ENCODE results near the gene ALDH1L1.
A peak's percentile ranks its signal among the peaks of the same experiment; 100 is the strongest.

Gene ALDH1L1

GRCh38 chr3:126101521-126101982 lies 78.8 kb downstream of the ALDH1L1 start:
- TF ChIP-seq GATA2 (IDR thresholded peaks at IDR 0.05; ENCODE audit: low read depth, low read length) (no peak), GATA3 (IDR thresholded peaks at IDR 0.05; ENCODE audit: low read depth, low read length) (no peak)

GRCh38 chr3:126100634-126101301 lies 79.6 kb downstream of the ALDH1L1 start:
- TF ChIP-seq GATA3 (IDR thresholded peaks at IDR 0.05; ENCODE audit: low read depth, low read length) (no peak), GATA2 (IDR thresholded peaks at IDR 0.05; ENCODE audit: low read depth, low read length) (peak; percentile 20; the same call in 1 of the 2 replicates)

GRCh38 chr3:126100269-126100633 lies 80.1 kb downstream of the ALDH1L1 start:
- no peak for TF ChIP-seq GATA3 (IDR thresholded peaks at IDR 0.05; ENCODE audit: low read depth, low read length)
- no peak for TF ChIP-seq GATA2 (IDR thresholded peaks at IDR 0.05; ENCODE audit: low read depth, low read length)

GRCh38 chr3:126098391-126098858 lies 82.0 kb downstream of the ALDH1L1 start:
- TF ChIP-seq GATA2 (IDR thresholded peaks at IDR 0.05; ENCODE audit: low read depth, low read length) (no peak), GATA3 (IDR thresholded peaks at IDR 0.05; ENCODE audit: low read depth, low read length) (no peak)

GRCh38 chr3:126097801-126098200 lies 82.6 kb downstream of the ALDH1L1 start:
- TF ChIP-seq GATA2 (IDR thresholded peaks at IDR 0.05; ENCODE audit: low read depth, low read length) = no peak
- no peak for TF ChIP-seq GATA3 (IDR thresholded peaks at IDR 0.05; ENCODE audit: low read depth, low read length)

- TF ChIP-seq GATA3 (IDR thresholded peaks at IDR 0.05; ENCODE audit: low read depth, low read length) (no peak), GATA2 (IDR thresholded peaks at IDR 0.05; ENCODE audit: low read depth, low read length) (no peak)
These were observed 92.7 kb downstream of the ALDH1L1 start for GRCh38 chr3:126087552-126088175.

- no peak for TF ChIP-seq GATA3 (IDR thresholded peaks at IDR 0.05; ENCODE audit: low read depth, low read length)
- TF ChIP-seq GATA2 (IDR thresholded peaks at IDR 0.05; ENCODE audit: low read depth, low read length) = no peak
These were observed 94.5 kb downstream of the ALDH1L1 start for GRCh38 chr3:126085841-126086240.

GRCh38 chr3:126085276-126085675 lies 95.1 kb downstream of the ALDH1L1 start:
- TF ChIP-seq GATA2 (IDR thresholded peaks at IDR 0.05; ENCODE audit: low read depth, low read length) (no peak), GATA3 (IDR thresholded peaks at IDR 0.05; ENCODE audit: low read depth, low read length) (no peak)

GRCh38 chr3:126084768-126085180 lies 95.6 kb downstream of the ALDH1L1 start:
- TF ChIP-seq GATA3 (IDR thresholded peaks at IDR 0.05; ENCODE audit: low read depth, low read length) (no peak), GATA2 (IDR thresholded peaks at IDR 0.05; ENCODE audit: low read depth, low read length) (no peak)

- no peak for TF ChIP-seq GATA3 (IDR thresholded peaks at IDR 0.05; ENCODE audit: low read depth, low read length)
- TF ChIP-seq GATA2 (IDR thresholded peaks at IDR 0.05; ENCODE audit: low read depth, low read length) = no peak
These were observed 96.2 kb downstream of the ALDH1L1 start, which contains the start of gene SLC41A3 for GRCh38 chr3:126083913-126084767. SLC41A3 (minus strand) TSS chr3:126084124; CDS start chr3:126068219, 15,905 bp downstream.

GRCh38 chr3:126083511-126083912 lies 96.9 kb downstream of the ALDH1L1 start:
- TF ChIP-seq GATA2 (IDR thresholded peaks at IDR 0.05; ENCODE audit: low read depth, low read length) = no peak
- no peak for TF ChIP-seq GATA3 (IDR thresholded peaks at IDR 0.05; ENCODE audit: low read depth, low read length)

- TF ChIP-seq GATA2 (IDR thresholded peaks at IDR 0.05; ENCODE audit: low read depth, low read length) = no peak
- no peak for TF ChIP-seq GATA3 (IDR thresholded peaks at IDR 0.05; ENCODE audit: low read depth, low read length)
These were observed 97.3 kb downstream of the ALDH1L1 start for GRCh38 chr3:126083138-126083445.

- no peak for TF ChIP-seq GATA3 (IDR thresholded peaks at IDR 0.05; ENCODE audit: low read depth, low read length)
- TF ChIP-seq GATA2 (IDR thresholded peaks at IDR 0.05; ENCODE audit: low read depth, low read length) = no peak
These were observed 97.8 kb downstream of the ALDH1L1 start for GRCh38 chr3:126082362-126083137.
